Hepatocyte (in vitro differentiated cells): Measurements from ENCODE around the gene EPHA4. TPM values are rescaled to one million over a fixed set of nuclear protein-coding genes. Genes with fewer than 3 reads are reported as not detected.

Experiments used
- DNase-seq: peaks from one replicate; pipeline ENCODE4 v3.0.0-alpha.2; 2016; ENCODE audit warnings: low spot score
- H2AFZ ChIP-seq: fragments of 200-600 bp; sonication (generic); 2 replicates; pipeline ENCODE4 v1.6.0; 2016; ENCODE audit warnings: antibody characterized with exemption, mild to moderate bottlenecking
- H3K27ac ChIP-seq: fragments of 200-600 bp; sonication (generic); 2 replicates; pipeline ENCODE4 v1.5.1; 2016; ENCODE audit warnings: mild to moderate bottlenecking
- H3K27me3 ChIP-seq: fragments of 200-600 bp; sonication (generic); 2 replicates; pipeline ENCODE4 v1.6.1; 2016
- H3K36me3 ChIP-seq: fragments of 200-600 bp; sonication (generic); replicated peaks from 2 replicates; pipeline ENCODE4 v1.5.1; 2016; ENCODE audit warnings: low read depth; ENCODE audit not compliant: insufficient read depth
- H3K4me1 ChIP-seq: fragments of 200-600 bp; sonication (generic); 2 replicates; pipeline ENCODE4 v1.5.1; 2016; ENCODE audit warnings: mild to moderate bottlenecking, moderate library complexity; ENCODE audit not compliant: insufficient read depth
- H3K4me2 ChIP-seq: fragments of 200-600 bp; sonication (generic); 2 replicates; pipeline ENCODE4 v1.6.0; 2016
- H3K4me3 ChIP-seq: fragments of 200-600 bp; sonication (generic); 2 replicates; pipeline ENCODE4 v1.5.1; 2016; ENCODE audit warnings: mild to moderate bottlenecking
- H3K79me2 ChIP-seq: fragments of 200-600 bp; sonication (generic); 2 replicates; pipeline ENCODE4 v1.6.0; 2017; ENCODE audit warnings: mild to moderate bottlenecking
- H3K9me2 ChIP-seq: fragments of 200-600 bp; sonication (generic); replicated peaks from 2 replicates; pipeline ENCODE4 v1.6.0; 2017; ENCODE audit warnings: mild to moderate bottlenecking; ENCODE audit not compliant: insufficient read depth
- H3K9me3 ChIP-seq: fragments of 200-600 bp; sonication (generic); 2 replicates; pipeline ENCODE4 v1.5.1; 2016; ENCODE audit warnings: low read depth, mild to moderate bottlenecking
- H4K20me1 ChIP-seq: fragments of 200-600 bp; sonication (generic); 2 replicates; pipeline ENCODE4 v1.6.0; 2016; ENCODE audit warnings: mild to moderate bottlenecking; ENCODE audit not compliant: insufficient read depth, poor library complexity, severe bottlenecking
- CTCF ChIP-seq: fragments of 200-600 bp; sonication (generic); IDR thresholded peaks from 2 replicates; pipeline ENCODE4 v1.5.1; 2016; ENCODE audit warnings: antibody characterized with exemption, mild to moderate bottlenecking; ENCODE audit not compliant: poor library complexity
- EZH2 ChIP-seq: fragments of 200-600 bp; sonication (generic); IDR thresholded peaks from 2 replicates; pipeline ENCODE4 v1.6.1; 2016; ENCODE audit warnings: antibody characterized with exemption, mild to moderate bottlenecking, borderline replicate concordance
- EZH2phosphoT487 ChIP-seq: fragments of 200-600 bp; sonication (generic); IDR thresholded peaks from one replicate; pipeline ENCODE4 v1.6.1; 2018; ENCODE audit warnings: antibody characterized with exemption, mild to moderate bottlenecking, low read depth, moderate library complexity; ENCODE audit not compliant: unreplicated experiment, severe bottlenecking
- WGBS: methylation state at CpG from one replicate; pipeline ENCODE4 v1.1.6; 2016; ENCODE audit warnings: low lambda C conversion rate; ENCODE audit errors: missing lambda C conversion rate; 5-methylcytosine and 5-hydroxymethylcytosine counted together
- polyA plus RNA-seq: library from polyadenylated mRNA; unstranded; fragments of >200 nt; fragmentation: Nextera tagmentation; extraction: Ambion mirVana; gene quantifications from 2 replicates; pipeline ENCODE4 v1.2.1, GENCODE V29; 2016
- total RNA-seq: library from RNA; depleted of rRNA; stranded (reverse); fragments of >200 nt; gene quantifications from 2 replicates; pipeline ENCODE4 v1.2.3, GENCODE V29; 2014

Gene EPHA4
- total and polyA plus RNA-seq, 2 experiments from 2014 or later, result 7.8 to 36.8 TPM

- Histone ChIP-seq H3K79me2 (peaks cover 9% of the 10 kb centered on the region), H3K36me3 (no peaks in the 10 kb centered on the region), H3K27me3 (no peaks in the 10 kb centered on the region), H3K27ac (no peak overlapping the region), H3K4me3 (no peak overlapping the region), H3K4me2 (no peak overlapping the region), H3K9me2 (no peaks in the 10 kb centered on the region), H3K9me3 (no peaks in the 10 kb centered on the region), H4K20me1 (no peaks in the 10 kb centered on the region), H3K4me1 (peaks cover 18% of the 10 kb centered on the region), H2AFZ (no peak overlapping the region)
- DNase-seq, result no peak
- TF ChIP-seq EZH2phosphoT487 (no peak), CTCF (no peak), EZH2 (no peak)
- 72% methylated on average over 3 of the region's 3 CpGs for WGBS
Measured at GRCh38 chr2:221488136-221488807, 83.8 kb downstream of the EPHA4 start.

GRCh38 chr2:221486106-221486505, 86.0 kb downstream of the EPHA4 start:
- H2AFZ ChIP-seq, result no peak overlapping the region
- H3K79me2 ChIP-seq, result peaks cover 9% of the 10 kb centered on the region
- no peaks in the 10 kb centered on the region for H3K9me2 ChIP-seq
- no peak overlapping the region for H3K4me3 ChIP-seq
- no peak overlapping the region for H3K27ac ChIP-seq
- DNase-seq, result no peak
- H3K27me3 ChIP-seq, result no peaks in the 10 kb centered on the region
- no peaks in the 10 kb centered on the region for H4K20me1 ChIP-seq
- WGBS, result 99% methylated on average over 4 of the region's 4 CpGs
- H3K4me2 ChIP-seq, result no peak overlapping the region
- peaks cover 17% of the 10 kb centered on the region for H3K4me1 ChIP-seq
- H3K9me3 ChIP-seq, result no peaks in the 10 kb centered on the region
- H3K36me3 ChIP-seq, result no peaks in the 10 kb centered on the region
- no peak for TF ChIP-seq CTCF
- no peak for TF ChIP-seq EZH2
- TF ChIP-seq EZH2phosphoT487, result no peak

GRCh38 chr2:221485503-221485870, 86.6 kb downstream of the EPHA4 start:
- no peaks in the 10 kb centered on the region for H4K20me1 ChIP-seq
- no peaks in the 10 kb centered on the region for H3K9me2 ChIP-seq
- WGBS, result 89% methylated on average over 5 of the region's 5 CpGs
- H3K4me3 ChIP-seq, result no peak overlapping the region
- no peak overlapping the region for H3K4me2 ChIP-seq
- DNase-seq, result no peak
- H3K27ac ChIP-seq, result no peak overlapping the region
- H3K79me2 ChIP-seq, result peaks cover 9% of the 10 kb centered on the region
- peaks cover 11% of the 10 kb centered on the region for H3K4me1 ChIP-seq
- no peak overlapping the region for H2AFZ ChIP-seq
- H3K27me3 ChIP-seq, result no peaks in the 10 kb centered on the region
- H3K9me3 ChIP-seq, result no peaks in the 10 kb centered on the region
- TF ChIP-seq EZH2phosphoT487 (no peak), EZH2 (no peak), CTCF (no peak)
- no peaks in the 10 kb centered on the region for H3K36me3 ChIP-seq
